Measurements from ENCODE around the gene HMGB3. TPM values are rescaled to one million over a fixed set of nuclear protein-coding genes. Genes with fewer than 3 reads are reported as not detected.

HMGB3 gene
- total RNA-seq, 1 experiment from 2014 or later: 395 TPM

- TF ChIP-seq ARID4B (CRISPR knock-in tag; IDR thresholded peaks at IDR 0.05; ENCODE audit: borderline replicate concordance) (no peak), GTF2I (CRISPR knock-in tag; conservative IDR thresholded peaks at IDR 0.05) (no peak), ZNF532 (CRISPR knock-in tag; IDR thresholded peaks at IDR 0.05; ENCODE audit: borderline replicate concordance) (no peak), NFYB (CRISPR knock-in tag; conservative IDR thresholded peaks at IDR 0.05; ENCODE audit: low read depth) (no peak), RORB (CRISPR knock-in tag; IDR thresholded peaks at IDR 0.05) (no peak), GRHL2 (CRISPR knock-in tag; IDR thresholded peaks at IDR 0.05; ENCODE audit: insufficient replicate concordance, severe bottlenecking) (no peak), SMAD3 (CRISPR knock-in tag; IDR thresholded peaks at IDR 0.05; ENCODE audit: borderline replicate concordance) (no peak), ZBTB21 (CRISPR knock-in tag; IDR thresholded peaks at IDR 0.05; ENCODE audit: borderline replicate concordance) (no peak), FOXJ3 (CRISPR knock-in tag; IDR thresholded peaks at IDR 0.05; ENCODE audit: borderline replicate concordance) (no peak)
Observed at GRCh38 chrX:151031391-151031975, 48.3 kb downstream of the HMGB3 start (continued).

- H3K4me1 Mint-ChIP-seq: no peaks in the 10 kb centered on the region
- no peak for TF ChIP-seq KAT7 (CRISPR knock-in tag; IDR thresholded peaks at IDR 0.05; ENCODE audit: borderline replicate concordance)
- no peak for TF ChIP-seq TP53 (CRISPR knock-in tag; IDR thresholded peaks at IDR 0.05)
- no peak for TF ChIP-seq NFATC4 (CRISPR knock-in tag; IDR thresholded peaks at IDR 0.05)
- no peak for TF ChIP-seq NR1H2 (CRISPR knock-in tag; IDR thresholded peaks at IDR 0.05)
- TF ChIP-seq ZNF138 (CRISPR knock-in tag; conservative IDR thresholded peaks at IDR 0.05): no peak
Observed at GRCh38 chrX:151039351-151039750, 56.2 kb downstream of the HMGB3 start.

More at GRCh38 chrX:151039351-151039750, 56.2 kb downstream of the HMGB3 start:
- peaks cover 4% of the 10 kb centered on the region; the same call in 1 of the 2 replicates for H3K27me3 Mint-ChIP-seq (ENCODE audit: low read depth)
- H3K9me3 Mint-ChIP-seq: peaks cover 6% of the 10 kb centered on the region; the same call in 1 of the 2 replicates
- DNase-seq (ENCODE audit: low spot score): no peak
- H3K27ac Mint-ChIP-seq: no peak overlapping the region
- CTCF ChIA-PET: no interaction called here
- ATAC-seq: no peak
- H3K36me3 Mint-ChIP-seq: no peaks in the 10 kb centered on the region
- no peak overlapping the region for H3K4me3 Mint-ChIP-seq
- POLR2A ChIA-PET: no interaction called here

Other genes with a start within 250 kb of the HMGB3 start
- 9.4 to 10.5 TPM (median 9.6 TPM) in 3 replicates for gene CD99L2, start 84.7 kb upstream of the HMGB3 start, total RNA-seq (2021)
- gene GPR50, start 193.2 kb downstream of the HMGB3 start, total RNA-seq (2021): 5.9 to 12.0 TPM (median 5.9 TPM) in 3 replicates

Data from WTC11 (cell line).